Hepatocyte (in vitro differentiated cells): ENCODE results near the gene NUCB1.

Source experiments
- CTCF ChIP-seq: fragments of 200-600 bp; sonication (generic); IDR thresholded peaks from 2 replicates; pipeline ENCODE4 v1.5.1; 2016; ENCODE audit warnings: antibody characterized with exemption, mild to moderate bottlenecking; ENCODE audit not compliant: poor library complexity
- EZH2 ChIP-seq: fragments of 200-600 bp; sonication (generic); IDR thresholded peaks from 2 replicates; pipeline ENCODE4 v1.6.1; 2016; ENCODE audit warnings: antibody characterized with exemption, mild to moderate bottlenecking, borderline replicate concordance

GRCh38 chr19:48926909-48927308 is 26.8 kb downstream of the NUCB1 start:
- TF ChIP-seq CTCF = no peak
- no peak for TF ChIP-seq EZH2
